CD14-positive monocyte (primary cell): Measurements from ENCODE around the gene OSBPL1A. TPM values are rescaled to one million over a fixed set of nuclear protein-coding genes. Genes with fewer than 3 reads are reported as not detected.

Source experiments
- DNase-seq, 3 donors: peaks; one replicate each; pipeline ENCODE4 v3.0.0-alpha.2; 2011 to 2022
- H2AFZ ChIP-seq: 2 replicates; pipeline ENCODE4 v1.6.0; 2012; ENCODE audit warnings: mild to moderate bottlenecking, low read depth, low read length, inconsistent platforms; ENCODE audit not compliant: insufficient read depth, poor library complexity, severe bottlenecking
- H3K27ac ChIP-seq, 2 donors: 1 replicate in 1 of 2; 2 replicates in 1 of 2; pipeline ENCODE4 v1.5.1; 2012 to 2013; ENCODE audit warnings: low read length in 2 of 2, control low read depth in 1 of 2, inconsistent platforms in 1 of 2, low read depth in 1 of 2, mild to moderate bottlenecking in 1 of 2
- H3K27me3 ChIP-seq, 2 donors: one replicate each; pipeline versions ENCODE4 v1.6.0 to v1.6.1; 2011 to 2013; ENCODE audit warnings: low read length in 2 of 2; ENCODE audit not compliant: control insufficient read depth in 2 of 2, insufficient read depth in 2 of 2
- H3K36me3 ChIP-seq, 2 donors: replicated peaks in 1 of 2; 1 replicate in 1 of 2; 2 replicates in 1 of 2; pipeline versions ENCODE4 v1.5.1 to v1.6.1; 2012 to 2013; ENCODE audit warnings: low read length in 2 of 2, control low read depth in 1 of 2, inconsistent platforms in 1 of 2, mild to moderate bottlenecking in 1 of 2; ENCODE audit not compliant: insufficient read depth in 2 of 2, control insufficient read depth in 1 of 2
- H3K4me1 ChIP-seq, 2 donors: 1 replicate in 1 of 2; 2 replicates in 1 of 2; pipeline versions ENCODE4 v1.5.1 to v1.6.1; 2012 to 2013; ENCODE audit warnings: low read length in 2 of 2, control low read depth in 1 of 2, inconsistent platforms in 1 of 2, mild to moderate bottlenecking in 1 of 2, moderate library complexity in 1 of 2; ENCODE audit not compliant: insufficient read depth in 2 of 2, control insufficient read depth in 1 of 2
- H3K4me2 ChIP-seq: replicated peaks from 2 replicates; pipeline ENCODE3; 2012; ENCODE audit warnings: low read length, moderate library complexity, mild to moderate bottlenecking; ENCODE audit not compliant: poor library complexity, severe bottlenecking; ENCODE audit errors: extremely low read depth
- H3K4me3 ChIP-seq, 3 experiments: fragments of 200-600 bp in 1 of 3; sonication (generic) in 1 of 3; replicated peaks in 1 of 3; 1 replicate in 2 of 3; 2 replicates in 1 of 3; pipeline ENCODE4 v1.5.1; 2011 to 2013; ENCODE audit warnings: low read length in 3 of 3, mild to moderate bottlenecking in 3 of 3, control low read depth in 2 of 3, low read depth in 2 of 3, inconsistent platforms in 1 of 3, moderate library complexity in 1 of 3
- H3K79me2 ChIP-seq: 2 replicates; pipeline ENCODE4 v1.6.0; 2012; ENCODE audit warnings: mild to moderate bottlenecking, control low read depth, inconsistent platforms, low read length, moderate library complexity; ENCODE audit not compliant: insufficient read depth
- H3K9ac ChIP-seq: 2 replicates; pipeline ENCODE4 v1.6.0; 2017; ENCODE audit warnings: low read length, mild to moderate bottlenecking; ENCODE audit not compliant: insufficient read depth, poor library complexity, severe bottlenecking
- H3K9me3 ChIP-seq, 2 donors: replicated peaks in 1 of 2; 1 replicate in 1 of 2; 2 replicates in 1 of 2; pipeline versions ENCODE4 v1.5.1 to v1.6.1; 2012 to 2013; ENCODE audit warnings: low read length in 2 of 2, control low read depth in 1 of 2; ENCODE audit not compliant: control insufficient read depth in 1 of 2, insufficient read depth in 1 of 2
- H4K20me1 ChIP-seq: 2 replicates; pipeline ENCODE4 v1.6.0; 2012; ENCODE audit warnings: mild to moderate bottlenecking, low read length, control low read depth, moderate library complexity; ENCODE audit not compliant: insufficient read depth
- H3K27ac Mint-ChIP-seq, 7 donors: one replicate each; pipeline ENCODE4 v1.8.0; 2020; ENCODE audit warnings: mild to moderate bottlenecking in 7 of 7, mixed read lengths in 7 of 7, moderate library complexity in 6 of 7, inconsistent platforms in 2 of 7
- H3K27me3 Mint-ChIP-seq, 3 donors: one replicate each; pipeline ENCODE4 v1.8.0; 2021 to 2022; ENCODE audit warnings: low read depth in 3 of 3, mild to moderate bottlenecking in 3 of 3, mixed read lengths in 3 of 3, moderate library complexity in 3 of 3, inconsistent platforms in 1 of 3
- H3K36me3 Mint-ChIP-seq, 2 donors: one replicate each; pipeline ENCODE4 v1.8.0; 2020; ENCODE audit warnings: mixed read lengths in 2 of 2, inconsistent platforms in 1 of 2, mild to moderate bottlenecking in 1 of 2
- H3K4me1 Mint-ChIP-seq: one replicate; pipeline ENCODE4 v1.8.0; 2020; ENCODE audit warnings: mild to moderate bottlenecking, mixed read lengths
- H3K4me3 Mint-ChIP-seq, 2 donors: one replicate each; pipeline ENCODE4 v1.8.0; 2020; ENCODE audit warnings: mild to moderate bottlenecking in 2 of 2, mixed read lengths in 2 of 2, moderate library complexity in 1 of 2
- H3K9me3 Mint-ChIP-seq, 7 donors: one replicate each; pipeline ENCODE4 v1.8.0; 2020 to 2022; ENCODE audit warnings: mixed read lengths in 7 of 7, mild to moderate bottlenecking in 6 of 7, moderate library complexity in 6 of 7, inconsistent platforms in 2 of 7
- CTCF ChIP-seq: fragments of 200-600 bp; IDR thresholded peaks from one replicate; pipeline ENCODE4 v1.8.0; 2022; ENCODE audit warnings: antibody characterized with exemption, mild to moderate bottlenecking
- WGBS: methylation state at CpG from one replicate; pipeline ENCODE4 v1.1.5; 2013; ENCODE audit warnings: missing lambda C conversion rate; ENCODE audit not compliant: insufficient coverage; 5-methylcytosine and 5-hydroxymethylcytosine counted together
- intact Hi-C, 2 donors: fragments of 100-400 bp; cut with micrococcal nuclease; formaldehyde crosslinking; loops; one replicate each; pipeline versions ENCODE4 v1.15.0 to v1.15.1; 2023
- polyA plus RNA-seq, 3 donors: library from polyadenylated mRNA; depleted of rRNA in 1 of 3; unstranded in 2 of 3; stranded (reverse) in 1 of 3; fragments of 300-500 nt in 2 of 3; fragments of >200 nt in 1 of 3; fragmentation: Illumina TruSeq in 2 of 3; gene quantifications; 1 replicate in 2 of 3; 2 replicates in 1 of 3; pipeline ENCODE4 v1.2.3, GENCODE V29; 2012 to 2021

The OSBPL1A gene
- polyA plus RNA-seq, 3 donors: 6.3 to 9.1 (median 7.1) TPM

GRCh38 chr18:24426073-24426397 is 28.4 kb upstream of the OSBPL1A start:
- Mint-ChIP-seq H3K9me3 (peaks cover 0 to 12% (median 5%) of the 10 kb centered on the region in 7 donors), H3K4me3 (peak overlapping the region; percentile 90 to 95), H3K36me3 (peaks cover 10 to 13% of the 10 kb centered on the region in 2 donors), H3K4me1 (peaks cover 16% of the 10 kb centered on the region), H3K27me3 (peaks cover 6 to 12% (median 7%) of the 10 kb centered on the region in 3 donors), H3K27ac (peak overlapping the region in 6 of 7 donors; percentile 9 to 92 (median 86))
- peaks cover 2 to 11% of the 10 kb centered on the region in 2 donors for H3K27me3 ChIP-seq
- TF ChIP-seq CTCF: no peak
- intact Hi-C loops: no loop called here
- DNase-seq: no peak
- H3K4me1 ChIP-seq: peaks cover 11 to 20% of the 10 kb centered on the region in 2 donors
- H3K9me3 ChIP-seq: no peaks in the 10 kb centered on the region
- H2AFZ ChIP-seq: peak overlapping the region; percentile 100
- H3K79me2 ChIP-seq: peaks cover 12% of the 10 kb centered on the region
- H4K20me1 ChIP-seq: no peaks in the 10 kb centered on the region
- H3K27ac ChIP-seq: peak overlapping the region in 1 of 2 donors; percentile 90
- peak overlapping the region; percentile 92 for H3K9ac ChIP-seq
- 4% methylated on average over 4 of the region's 11 CpGs for WGBS
- peak overlapping the region; percentile 85 for H3K4me2 ChIP-seq
- H3K4me3 ChIP-seq: peak overlapping the region; percentile 83 to 97 (median 88)
- peaks cover 3 to 6% of the 10 kb centered on the region in 2 donors for H3K36me3 ChIP-seq

DNA sequence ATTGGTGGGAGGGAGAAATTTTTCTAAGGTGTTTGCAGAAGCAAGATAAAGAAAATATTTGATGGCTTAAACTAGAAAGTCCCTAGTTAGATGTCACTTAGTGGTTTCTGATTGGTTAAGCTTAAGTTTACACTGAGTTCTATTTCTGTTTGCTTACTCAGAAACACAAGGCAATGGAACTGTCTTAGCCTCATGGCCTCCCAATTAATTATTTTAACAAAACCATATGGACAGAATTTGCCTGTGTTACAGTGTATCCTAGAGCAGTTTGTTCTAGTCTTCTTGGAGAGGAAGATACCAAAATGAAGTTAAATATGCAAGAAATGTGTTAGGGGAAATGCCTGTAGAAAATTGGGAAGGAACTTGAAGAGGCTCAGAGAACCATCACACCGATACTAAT is 24.2 kb upstream of the OSBPL1A start:
- intact Hi-C loops: no loop called here
- Histone ChIP-seq H2AFZ (no peak overlapping the region), H3K4me2 (no peak overlapping the region), H3K27ac (no peak overlapping the region), H3K4me1 (peaks cover 3 to 10% of the 10 kb centered on the region in 2 donors), H4K20me1 (no peaks in the 10 kb centered on the region), H3K4me3 (no peak overlapping the region), H3K36me3 (no peaks in the 10 kb centered on the region), H3K9ac (no peak overlapping the region), H3K79me2 (peaks cover 3% of the 10 kb centered on the region), H3K27me3 (peaks cover 2 to 11% of the 10 kb centered on the region in 2 donors), H3K9me3 (no peaks in the 10 kb centered on the region)
- peaks cover 11 to 14% (median 12%) of the 10 kb centered on the region in 3 donors for H3K27me3 Mint-ChIP-seq
- H3K27ac Mint-ChIP-seq: no peak overlapping the region
- WGBS: 0% methylated on average over 1 of the region's 1 CpG
- peaks cover 0 to 11% (median 5%) of the 10 kb centered on the region in 7 donors for H3K9me3 Mint-ChIP-seq
- no peak for TF ChIP-seq CTCF
- H3K4me1 Mint-ChIP-seq: peaks cover 3% of the 10 kb centered on the region
- DNase-seq: no peak
- H3K36me3 Mint-ChIP-seq: peaks cover 0 to 8% of the 10 kb centered on the region in 2 donors
- H3K4me3 Mint-ChIP-seq: no peak overlapping the region
